Hypothalamus (tissue), 51 donors: ENCODE results near the gene ATG2B.
"Not testable (repeated sequence)": the region's sequence is repeated elsewhere in the genome, so short reads cannot be mapped to it uniquely, and the experiment has no call there.

Source experiments
- DNase-seq, 51 donors: peaks; one replicate each; lab custom pipeline; 2025; lab: John Stamatoyannopoulos, UW

ATG2B gene

GRCh38 chr14:96255501-96256366 is 107.4 kb downstream of the ATG2B start, which contains the start of gene BDKRB1:
Gene BDKRB1 (plus strand): TSS chr14:96256210. CDS start chr14:96263683, 7,473 bp downstream.
- DNase-seq: no peak

GRCh38 chr14:96254687-96255086 is 108.5 kb downstream of the ATG2B start:
- DNase-seq: no peak

- no peak for DNase-seq
Observed at GRCh38 chr14:96252999-96253539, 110.1 kb downstream of the ATG2B start.

- DNase-seq: no peak
Observed at GRCh38 chr14:96252323-96252998, 110.7 kb downstream of the ATG2B start.

GRCh38 chr14:96251656-96252155 is 111.4 kb downstream of the ATG2B start:
- no peak for DNase-seq

GRCh38 chr14:96250485-96250884 is 112.7 kb downstream of the ATG2B start:
- DNase-seq: no peak

- no peak for DNase-seq
Observed at GRCh38 chr14:96249029-96249428, 114.1 kb downstream of the ATG2B start.

GRCh38 chr14:96247031-96247430 is 116.1 kb downstream of the ATG2B start:
- no peak for DNase-seq

- DNase-seq: no peak
Observed at GRCh38 chr14:96246539-96246847, 116.6 kb downstream of the ATG2B start.

GRCh38 chr14:96245710-96246538 is 117.2 kb downstream of the ATG2B start:
- no peak for DNase-seq

GRCh38 chr14:96245074-96245473 is 118.1 kb downstream of the ATG2B start:
- not testable (repeated sequence) for DNase-seq

GRCh38 chr14:96243785-96244184 is 119.4 kb downstream of the ATG2B start:
- peak in 10 of 51 donors; percentile 2 to 32 (median 8) for DNase-seq

- no peak for DNase-seq
Observed at GRCh38 chr14:96242126-96242525, 121.0 kb downstream of the ATG2B start.

- no peak for DNase-seq
Observed at GRCh38 chr14:96240641-96241040, 122.5 kb downstream of the ATG2B start.

- no peak for DNase-seq
Observed at GRCh38 chr14:96239711-96240141, 123.4 kb downstream of the ATG2B start.

GRCh38 chr14:96238676-96239265 is 124.4 kb downstream of the ATG2B start:
- DNase-seq: no peak

- DNase-seq: no peak
Observed at GRCh38 chr14:96237641-96238040, 125.5 kb downstream of the ATG2B start.

GRCh38 chr14:96235426-96235825 is 127.7 kb downstream of the ATG2B start:
- DNase-seq: no peak

- DNase-seq: no peak
Observed at GRCh38 chr14:96233661-96234060, 129.5 kb downstream of the ATG2B start.

- no peak for DNase-seq
Observed at GRCh38 chr14:96232506-96232905, 130.6 kb downstream of the ATG2B start.
